ENCODE results near the gene ZNF229. TPM values are rescaled to one million over a fixed set of nuclear protein-coding genes. Genes with fewer than 3 reads are reported as not detected.

ZNF229 gene
- total RNA-seq = 11.9 and 12.2 TPM in 2 replicates

GRCh38 chr19:44447916-44448674, at the start of gene ZNF229:
Gene ZNF229 (minus strand): TSS chr19:44448472. CDS start chr19:44442847, 5,625 bp downstream.

DNA sequence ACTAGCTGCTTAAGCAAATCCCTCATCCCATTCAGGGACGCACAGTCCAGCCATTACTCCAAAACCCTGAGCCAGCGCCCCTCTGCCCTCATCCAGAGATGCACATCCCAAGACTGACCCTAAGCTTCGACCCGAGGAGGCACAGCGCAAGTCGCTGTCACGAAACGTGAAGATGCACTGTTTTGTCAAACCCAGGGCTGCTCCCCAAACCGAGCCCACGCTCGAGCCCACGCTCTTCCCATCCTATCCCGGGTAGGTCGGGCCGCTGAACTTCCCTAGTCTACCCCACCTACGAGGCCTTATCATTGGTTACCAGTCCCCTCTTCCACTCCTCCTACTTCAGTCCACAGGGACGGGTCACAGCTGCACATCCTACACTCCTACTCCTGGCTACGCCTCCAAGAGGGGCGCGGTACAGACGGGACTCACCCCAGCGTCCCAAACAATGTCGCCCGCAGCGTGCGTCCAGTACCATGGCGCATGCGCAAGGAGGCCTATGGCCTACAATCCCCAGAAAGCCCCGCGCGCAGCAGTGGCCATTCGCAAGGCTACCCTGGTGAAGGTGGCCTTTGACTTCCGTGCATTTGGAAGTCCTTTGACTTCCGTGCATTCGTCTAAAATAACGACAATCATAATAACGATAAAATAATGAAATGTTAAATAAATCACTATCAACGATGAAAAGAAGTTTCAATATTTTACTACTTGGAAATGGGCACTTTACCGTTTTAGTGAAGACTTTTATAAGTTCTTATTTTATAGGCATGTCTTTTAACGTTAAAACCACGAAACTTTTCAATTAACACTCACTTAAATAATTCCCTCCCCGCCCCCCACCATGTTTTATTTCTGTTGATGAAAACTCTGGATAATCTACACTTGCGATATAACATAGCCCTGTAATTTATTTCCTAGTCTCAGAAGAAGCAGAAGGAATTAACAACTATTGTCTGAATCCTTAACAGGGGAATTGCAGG, 46.8 kb downstream of the ZNF229 start, which contains the start of gene ZNF285:
ZNF285 (minus strand) TSS at position 470 of the 977 bp plus-strand sequence. CDS start 4,395 bp downstream, outside the sequence.

Other genes starting within 250 kb of the ZNF229 start
- 22.5 and 24.3 TPM in 2 replicates for gene ZNF227, start 235.9 kb downstream of the ZNF229 start, total RNA-seq
- gene ZNF233, start 188.6 kb downstream of the ZNF229 start, total RNA-seq = 1.8 and 2.2 TPM in 2 replicates
- 2.9 TPM in 2 replicates for gene ZNF235, start 143.4 kb downstream of the ZNF229 start, total RNA-seq
- 7.5 and 9.1 TPM in 2 replicates for gene ZNF112, start 91.8 kb downstream of the ZNF229 start, total RNA-seq
- 2.4 and 4.0 TPM in 2 replicates for gene ZNF285, start 46.9 kb downstream of the ZNF229 start, total RNA-seq
- 7.0 and 7.4 TPM in 2 replicates for gene ZNF180, start 52.0 kb upstream of the ZNF229 start, total RNA-seq
- gene CEACAM20, start 81.2 kb upstream of the ZNF229 start, total RNA-seq = not detected in 2 replicates
- gene IGSF23, start 165.1 kb upstream of the ZNF229 start, total RNA-seq = not detected in 2 replicates
- 56.8 and 71.4 TPM in 2 replicates for gene PVR, start 195.4 kb upstream of the ZNF229 start, total RNA-seq
- gene CEACAM19, start 223.0 kb upstream of the ZNF229 start, total RNA-seq = 1.8 and 4.9 TPM in 2 replicates